Measurements from ENCODE around the gene NRF1. TPM values are rescaled to one million over a fixed set of nuclear protein-coding genes. Genes with fewer than 3 reads are reported as not detected.
"Not testable (repeated sequence)": the region's sequence is repeated elsewhere in the genome, so short reads cannot be mapped to it uniquely, and the experiment has no call there.

NRF1 gene
- total RNA-seq, 1 donor from 2014 or later, result 29.7 TPM

- no peaks in the 10 kb centered on the region for H3K4me1 Mint-ChIP-seq (ENCODE audit: low read depth)
- H3K9me3 Mint-ChIP-seq (ENCODE audit: low read depth), result peaks cover 4% of the 10 kb centered on the region
- TF ChIP-seq, protein P1, sequence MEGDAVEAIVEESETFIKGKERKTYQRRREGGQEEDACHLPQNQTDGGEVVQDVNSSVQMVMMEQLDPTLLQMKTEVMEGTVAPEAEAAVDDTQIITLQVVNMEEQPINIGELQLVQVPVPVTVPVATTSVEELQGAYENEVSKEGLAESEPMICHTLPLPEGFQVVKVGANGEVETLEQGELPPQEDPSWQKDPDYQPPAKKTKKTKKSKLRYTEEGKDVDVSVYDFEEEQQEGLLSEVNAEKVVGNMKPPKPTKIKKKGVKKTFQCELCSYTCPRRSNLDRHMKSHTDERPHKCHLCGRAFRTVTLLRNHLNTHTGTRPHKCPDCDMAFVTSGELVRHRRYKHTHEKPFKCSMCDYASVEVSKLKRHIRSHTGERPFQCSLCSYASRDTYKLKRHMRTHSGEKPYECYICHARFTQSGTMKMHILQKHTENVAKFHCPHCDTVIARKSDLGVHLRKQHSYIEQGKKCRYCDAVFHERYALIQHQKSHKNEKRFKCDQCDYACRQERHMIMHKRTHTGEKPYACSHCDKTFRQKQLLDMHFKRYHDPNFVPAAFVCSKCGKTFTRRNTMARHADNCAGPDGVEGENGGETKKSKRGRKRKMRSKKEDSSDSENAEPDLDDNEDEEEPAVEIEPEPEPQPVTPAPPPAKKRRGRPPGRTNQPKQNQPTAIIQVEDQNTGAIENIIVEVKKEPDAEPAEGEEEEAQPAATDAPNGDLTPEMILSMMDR (IDR thresholded peaks at IDR 0.05; ENCODE audit: unreplicated experiment), result no peak
- no peak overlapping the region for H3K27ac Mint-ChIP-seq
- H3K36me3 Mint-ChIP-seq (ENCODE audit: insufficient read depth), result peaks cover 24% of the 10 kb centered on the region
- DNase-seq (ENCODE audit: low spot score, unreplicated experiment), result no peak
- no peaks in the 10 kb centered on the region for H3K27me3 Mint-ChIP-seq
- H3K4me3 Mint-ChIP-seq (ENCODE audit: low read depth), result no peak overlapping the region
Measured at GRCh38 chr7:129667116-129667515, 55.6 kb downstream of the NRF1 start.

DNA sequence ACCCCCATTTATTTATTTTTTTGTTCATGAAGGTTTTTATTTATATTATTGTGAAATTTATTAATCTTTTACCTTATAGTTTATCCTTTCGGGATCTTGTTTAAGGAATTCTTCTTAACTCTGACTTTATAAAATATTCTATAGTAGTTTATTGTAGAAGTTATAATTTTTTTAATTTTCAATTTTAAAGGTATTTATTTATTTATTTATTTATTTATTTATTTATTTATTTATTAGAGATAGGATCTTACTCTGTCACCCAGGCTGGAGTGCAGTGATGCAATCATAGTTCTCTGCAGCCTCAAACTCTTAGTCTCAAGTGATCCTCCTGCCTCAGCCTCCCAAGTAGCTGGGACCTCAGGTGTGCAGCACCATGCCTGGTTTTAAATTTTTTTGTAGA is 56.0 kb downstream of the NRF1 start:
- TF ChIP-seq, protein P1 (IDR thresholded peaks at IDR 0.05; ENCODE audit: unreplicated experiment), result no peak
- Mint-ChIP-seq H3K36me3 (ENCODE audit: insufficient read depth) (peaks cover 21% of the 10 kb centered on the region), H3K27me3 (no peaks in the 10 kb centered on the region), H3K4me3 (ENCODE audit: low read depth) (no peak overlapping the region), H3K9me3 (ENCODE audit: low read depth) (no peaks in the 10 kb centered on the region), H3K27ac (no peak overlapping the region), H3K4me1 (ENCODE audit: low read depth) (no peaks in the 10 kb centered on the region)
- DNase-seq (ENCODE audit: low spot score, unreplicated experiment), result no peak

DNA sequence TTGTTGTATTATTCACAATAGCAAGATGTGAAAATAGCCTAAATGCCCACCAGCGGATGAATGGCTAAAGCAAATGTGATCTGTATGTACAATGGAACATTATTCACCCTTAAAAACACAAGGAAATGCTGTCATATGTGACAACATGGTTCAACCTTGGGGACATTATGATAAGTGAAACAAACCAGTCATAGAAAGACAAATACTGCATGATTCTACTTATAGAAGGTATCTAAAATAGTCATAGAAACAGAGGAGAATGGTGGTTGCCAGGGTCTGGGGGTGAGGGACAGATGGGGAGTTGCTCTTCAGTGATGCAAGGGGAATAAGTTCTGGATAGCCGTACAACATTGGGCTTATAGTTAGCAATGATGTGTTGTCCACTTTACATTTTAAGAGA is 58.4 kb downstream of the NRF1 start:
- peaks cover 17% of the 10 kb centered on the region for H3K36me3 Mint-ChIP-seq (ENCODE audit: insufficient read depth)
- peaks cover 4% of the 10 kb centered on the region for H3K9me3 Mint-ChIP-seq (ENCODE audit: low read depth)
- H3K27me3 Mint-ChIP-seq, result no peaks in the 10 kb centered on the region
- TF ChIP-seq, protein P1 (IDR thresholded peaks at IDR 0.05; ENCODE audit: unreplicated experiment), result no peak
- H3K4me3 Mint-ChIP-seq (ENCODE audit: low read depth), result no peak overlapping the region
- no peak for DNase-seq (ENCODE audit: low spot score, unreplicated experiment)
- H3K27ac Mint-ChIP-seq, result no peak overlapping the region
- H3K4me1 Mint-ChIP-seq (ENCODE audit: low read depth), result no peaks in the 10 kb centered on the region

DNA sequence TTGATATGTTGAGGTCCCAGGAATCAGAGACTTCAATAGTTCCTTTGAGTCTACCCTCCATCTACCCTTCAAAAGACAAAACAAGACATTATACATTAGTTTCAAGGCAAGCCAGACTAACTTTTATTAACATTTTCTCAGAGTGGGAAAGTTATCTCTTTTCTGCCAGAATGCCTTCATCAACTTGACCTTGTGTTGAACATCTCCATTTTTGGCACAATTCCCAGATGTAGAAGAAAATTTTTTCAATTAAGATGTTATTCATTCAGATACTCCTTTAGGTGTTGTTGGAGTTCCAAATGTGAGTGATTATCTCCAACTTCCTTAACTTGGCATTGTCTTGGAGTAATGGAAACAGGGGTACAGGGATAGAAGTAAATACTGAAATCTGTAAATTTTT is 59.1 kb downstream of the NRF1 start:
- TF ChIP-seq, protein P1 (IDR thresholded peaks at IDR 0.05; ENCODE audit: unreplicated experiment), result no peak
- Mint-ChIP-seq H3K27me3 (no peaks in the 10 kb centered on the region), H3K36me3 (ENCODE audit: insufficient read depth) (peaks cover 23% of the 10 kb centered on the region), H3K27ac (no peak overlapping the region), H3K4me3 (ENCODE audit: low read depth) (no peak overlapping the region), H3K4me1 (ENCODE audit: low read depth) (no peaks in the 10 kb centered on the region), H3K9me3 (ENCODE audit: low read depth) (peaks cover 11% of the 10 kb centered on the region)
- DNase-seq (ENCODE audit: low spot score, unreplicated experiment), result no peak

DNA sequence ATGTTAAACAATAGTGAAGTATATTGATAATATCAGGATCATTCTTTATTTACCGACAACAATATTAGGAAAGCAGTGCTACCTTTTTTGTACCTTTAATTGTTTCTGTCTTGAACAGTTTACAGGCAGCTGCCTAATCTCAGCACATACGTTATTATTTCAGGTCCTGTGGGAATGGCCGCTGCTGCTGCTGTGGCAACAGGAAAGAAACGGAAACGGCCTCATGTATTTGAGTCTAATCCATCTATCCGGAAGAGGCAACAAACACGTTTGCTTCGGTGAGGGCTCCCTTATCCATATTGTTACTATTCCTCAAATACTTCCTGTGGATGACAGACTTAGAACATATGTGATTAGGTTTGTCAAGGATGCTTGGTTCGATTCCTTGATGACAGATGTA is 59.7 kb downstream of the NRF1 start:
- no peak overlapping the region for H3K4me3 Mint-ChIP-seq (ENCODE audit: low read depth)
- H3K36me3 Mint-ChIP-seq (ENCODE audit: insufficient read depth), result peaks cover 29% of the 10 kb centered on the region
- no peaks in the 10 kb centered on the region for H3K4me1 Mint-ChIP-seq (ENCODE audit: low read depth)
- TF ChIP-seq, protein P1 (IDR thresholded peaks at IDR 0.05; ENCODE audit: unreplicated experiment), result no peak
- no peak for DNase-seq (ENCODE audit: low spot score, unreplicated experiment)
- peaks cover 16% of the 10 kb centered on the region for H3K9me3 Mint-ChIP-seq (ENCODE audit: low read depth)
- H3K27me3 Mint-ChIP-seq, result no peaks in the 10 kb centered on the region
- no peak overlapping the region for H3K27ac Mint-ChIP-seq

DNA sequence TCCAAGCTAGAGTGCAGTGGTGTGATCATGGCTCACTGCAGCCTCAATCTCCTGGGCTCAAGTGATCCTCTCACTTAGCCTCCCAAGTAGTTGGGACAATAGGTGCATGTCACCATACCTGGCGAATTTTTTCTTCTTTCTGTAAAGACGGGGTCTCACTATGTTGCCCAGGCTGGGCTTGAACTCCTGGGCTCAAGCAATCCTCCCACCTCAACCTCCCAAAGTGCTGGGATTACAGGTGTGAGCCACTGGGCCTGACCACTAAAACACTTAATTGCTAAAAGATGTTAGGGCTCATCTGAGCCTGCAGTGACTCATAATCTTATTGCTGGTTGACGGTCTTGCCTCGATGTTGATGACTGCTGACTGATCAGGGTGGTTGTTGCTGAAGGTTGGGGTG is 63.0 kb downstream of the NRF1 start:
- H3K27ac Mint-ChIP-seq, result not testable (repeated sequence)

More for the DNA sequence above, 63.0 kb downstream of the NRF1 start:
- not testable (repeated sequence) for H3K4me3 Mint-ChIP-seq (ENCODE audit: low read depth); H3K27me3 Mint-ChIP-seq; H3K4me1 Mint-ChIP-seq (ENCODE audit: low read depth); DNase-seq (ENCODE audit: low spot score, unreplicated experiment)
- Mint-ChIP-seq H3K9me3 (ENCODE audit: low read depth) (peaks cover 18% of the 10 kb centered on the region), H3K36me3 (ENCODE audit: insufficient read depth) (peaks cover 33% of the 10 kb centered on the region)

Data from progenitor cell of endocrine pancreas (in vitro differentiated cells).